DMS153 treated with DMSO at 0.1 percent for 48 hours (cell line): ENCODE results near the gene BLVRB.

ENCODE experiments used
- DNase-seq: peaks from one replicate; lab custom pipeline; 2025; ENCODE audit not compliant: unreplicated experiment; lab: John Stamatoyannopoulos, UW

The BLVRB gene

DNA sequence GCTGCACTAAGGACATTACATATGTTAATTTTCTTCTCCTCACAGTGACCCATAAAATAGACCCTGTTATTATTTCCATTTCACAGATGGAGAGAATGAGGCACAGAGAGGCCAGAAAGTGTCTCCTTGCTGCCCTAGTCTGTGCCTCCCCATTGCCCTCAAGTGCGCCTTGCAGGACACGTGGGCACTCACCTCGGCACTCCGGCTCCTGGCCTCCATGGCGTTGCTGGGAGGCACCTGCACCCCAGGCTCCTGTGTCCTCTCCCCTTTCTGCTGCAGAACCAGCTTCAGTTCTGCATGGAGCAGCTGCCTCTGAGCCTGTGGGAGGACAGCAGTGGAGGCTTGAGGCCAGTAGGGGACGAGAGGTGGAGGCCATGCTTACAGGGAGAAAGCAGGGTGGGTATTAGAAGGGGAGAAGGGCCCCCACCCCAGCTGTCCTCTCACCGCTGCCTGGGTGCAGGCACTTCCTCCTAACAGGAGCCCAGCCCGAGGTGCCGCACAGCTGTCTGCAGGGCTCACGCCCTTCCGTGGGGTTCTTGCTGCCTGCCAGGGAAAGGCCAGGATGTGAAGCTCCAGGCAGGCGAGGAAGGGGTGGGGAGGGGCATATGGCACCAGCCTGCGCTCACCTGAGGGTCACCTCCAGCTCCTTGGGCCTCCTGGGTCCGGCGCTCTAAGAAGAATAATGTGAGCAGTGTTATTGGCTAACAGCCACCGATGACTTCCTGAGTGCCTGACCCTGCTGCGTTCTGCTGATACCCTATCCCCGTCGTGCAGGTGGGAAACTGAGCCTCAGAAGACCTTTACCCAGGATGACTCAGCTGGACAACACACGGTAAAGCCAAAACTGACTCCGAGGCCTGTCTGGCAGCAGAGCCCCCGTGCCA is 57.6 kb downstream of the BLVRB start:
- DNase-seq, result no peak

- peak; percentile 38 for DNase-seq
Measured at GRCh38 chr19:40403262-40403984, 62.1 kb downstream of the BLVRB start.

GRCh38 chr19:40400559-40400958 is 65.0 kb downstream of the BLVRB start:
- no peak for DNase-seq

DNA sequence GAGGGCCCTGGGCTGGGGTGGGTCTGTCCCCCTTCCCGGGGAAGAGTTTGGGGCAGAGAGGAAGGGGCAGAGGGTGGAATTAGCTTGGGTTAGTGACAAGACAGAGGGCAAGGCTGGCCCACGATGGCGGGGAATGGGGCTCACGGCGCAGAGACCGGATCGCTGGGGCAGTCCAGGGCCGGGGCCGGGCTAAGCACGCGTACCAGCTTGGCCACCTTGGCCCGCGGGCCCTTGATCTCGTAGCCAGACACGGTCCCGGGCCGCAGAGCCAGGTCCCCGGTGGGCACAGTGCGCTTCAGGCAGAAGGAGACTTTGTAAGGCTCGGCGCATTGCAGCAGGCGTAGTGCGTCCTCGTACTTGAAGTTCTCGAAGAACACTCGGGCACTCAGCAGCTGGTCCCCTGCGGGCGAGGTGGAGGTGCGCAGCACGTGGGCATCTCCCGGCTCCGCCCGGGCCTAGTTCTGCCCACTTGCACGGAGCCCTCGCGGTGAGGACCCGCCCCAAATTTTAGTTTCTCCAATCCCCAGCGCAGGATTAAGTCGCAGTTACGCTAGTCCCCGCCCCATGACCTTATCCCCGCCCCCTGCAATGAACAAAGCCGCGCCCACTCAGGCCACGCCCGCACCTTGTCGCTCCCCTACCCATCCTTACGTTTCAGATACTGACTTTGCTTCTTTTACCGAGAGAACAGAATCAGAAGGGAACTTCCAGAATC is 67.0 kb downstream of the BLVRB start:
- peak; percentile 8 for DNase-seq
